ENCODE results near the gene ROGDI. TPM values are rescaled to one million over a fixed set of nuclear protein-coding genes. Genes with fewer than 3 reads are reported as not detected.

The ROGDI gene
- total RNA-seq, 1 donor from 2014 or later = 22.2 TPM

DNA sequence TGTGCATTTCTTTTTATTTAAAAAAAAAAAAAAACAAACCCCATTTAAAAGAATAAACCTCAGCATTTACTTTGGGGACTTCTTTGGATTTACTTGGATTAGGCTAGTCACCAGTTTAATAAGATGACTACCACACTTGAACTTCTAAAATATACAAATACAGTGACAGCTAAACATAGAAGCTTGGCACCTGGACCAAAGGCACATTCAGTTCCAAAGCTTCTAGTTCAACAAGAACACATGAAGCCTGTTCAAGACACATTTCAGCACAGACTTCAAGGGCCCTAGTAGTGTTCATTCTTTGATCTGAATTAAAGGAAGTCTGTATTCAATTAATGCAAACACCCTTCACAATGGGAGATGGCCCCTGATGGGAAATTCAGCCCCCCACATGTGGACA lies 11.6 kb upstream of the ROGDI start:
- no peaks in the 10 kb centered on the region for H3K4me1 ChIP-seq
- Mint-ChIP-seq H3K27me3 (ENCODE audit: insufficient read depth, low read depth) (peaks cover 2% of the 10 kb centered on the region), H3K27ac (no peak overlapping the region)

DNA sequence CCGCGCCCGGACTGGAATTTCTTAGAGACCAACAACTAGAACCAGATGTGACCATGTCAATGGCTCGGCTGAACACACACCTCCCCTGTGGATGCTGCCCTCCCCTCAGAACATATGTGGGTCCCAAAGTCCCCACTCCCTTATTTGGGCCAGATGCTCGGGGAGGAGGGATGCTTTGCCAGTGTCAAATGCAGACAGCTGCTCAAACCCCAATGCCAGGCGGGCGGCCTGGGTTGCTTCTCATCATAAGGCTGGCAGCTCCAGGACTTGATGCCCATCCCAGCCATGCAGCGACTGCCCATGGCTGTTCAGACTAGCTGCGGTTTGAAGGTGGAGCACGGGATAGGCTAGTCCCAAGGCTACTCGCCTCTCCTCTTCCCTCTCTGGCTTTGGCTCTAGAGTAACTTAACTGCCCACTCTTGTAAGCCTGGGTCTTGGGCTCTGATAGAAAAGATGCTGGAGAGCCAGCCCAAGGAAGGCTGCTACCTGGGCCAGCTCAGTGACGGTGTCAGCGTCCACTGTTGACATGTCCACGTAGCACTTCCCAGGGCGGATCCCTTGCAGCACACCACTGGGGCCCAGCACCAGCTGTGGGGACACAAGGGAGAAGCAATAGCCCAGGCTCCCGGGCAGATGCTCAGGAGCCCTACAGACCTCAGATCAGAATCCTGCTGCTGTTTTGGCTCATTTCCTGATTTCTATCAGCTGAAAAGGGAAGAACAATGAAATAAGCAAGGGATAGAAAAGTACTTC lies 11.0 kb upstream of the ROGDI start:
- Mint-ChIP-seq H3K27me3 (ENCODE audit: insufficient read depth, low read depth) (peaks cover 2% of the 10 kb centered on the region), H3K4me3 (no peak overlapping the region), H3K9me3 (no peaks in the 10 kb centered on the region), H3K36me3 (peaks cover 22% of the 10 kb centered on the region), H3K27ac (no peak overlapping the region), H3K4me1 (no peaks in the 10 kb centered on the region)
- H2AFZ ChIP-seq (replicated peaks) = no peak overlapping the region
- peaks cover 10% of the 10 kb centered on the region for H3K36me3 ChIP-seq
- H4K20me1 ChIP-seq (ENCODE audit: low read depth) = no peaks in the 10 kb centered on the region
- no peak overlapping the region for H3K4me2 ChIP-seq
- no peaks in the 10 kb centered on the region for H3K4me1 ChIP-seq
- H3K9me3 ChIP-seq (ENCODE audit: low read depth) = no peaks in the 10 kb centered on the region
- no peak overlapping the region for H3K9ac ChIP-seq
- TF ChIP-seq EZH2phosphoT487 (IDR thresholded peaks at IDR 0.05) = no peak
- H3K27ac ChIP-seq = no peak overlapping the region
- H3K79me2 ChIP-seq (ENCODE audit: low read depth) = no peaks in the 10 kb centered on the region
- DNase-seq (ENCODE audit: low spot score) = no peak
- no peak overlapping the region for H3K4me3 ChIP-seq
- no peaks in the 10 kb centered on the region for H3F3A ChIP-seq (ENCODE audit: low read depth)
- no peaks in the 10 kb centered on the region for H3K27me3 ChIP-seq

More for the DNA sequence above, 11.6 kb upstream of the ROGDI start:
- Histone ChIP-seq H3K36me3 (peaks cover 10% of the 10 kb centered on the region), H3K4me2 (no peak overlapping the region), H3K4me3 (no peak overlapping the region), H4K20me1 (ENCODE audit: low read depth) (no peaks in the 10 kb centered on the region), H3K27me3 (no peaks in the 10 kb centered on the region), H3K27ac (no peak overlapping the region), H2AFZ (replicated peaks) (no peak overlapping the region), H3K9me3 (ENCODE audit: low read depth) (no peaks in the 10 kb centered on the region), H3K9ac (no peak overlapping the region), H3K79me2 (ENCODE audit: low read depth) (no peaks in the 10 kb centered on the region), H3F3A (ENCODE audit: low read depth) (no peaks in the 10 kb centered on the region)
- DNase-seq (ENCODE audit: low spot score) = no peak
- Mint-ChIP-seq H3K36me3 (peaks cover 26% of the 10 kb centered on the region), H3K4me3 (no peak overlapping the region), H3K4me1 (no peaks in the 10 kb centered on the region), H3K9me3 (no peaks in the 10 kb centered on the region)
- TF ChIP-seq EZH2phosphoT487 (IDR thresholded peaks at IDR 0.05) = no peak
- TF ChIP-seq EZH2 (IDR thresholded peaks at IDR 0.05) = no peak
- TF ChIP-seq, protein P1, sequence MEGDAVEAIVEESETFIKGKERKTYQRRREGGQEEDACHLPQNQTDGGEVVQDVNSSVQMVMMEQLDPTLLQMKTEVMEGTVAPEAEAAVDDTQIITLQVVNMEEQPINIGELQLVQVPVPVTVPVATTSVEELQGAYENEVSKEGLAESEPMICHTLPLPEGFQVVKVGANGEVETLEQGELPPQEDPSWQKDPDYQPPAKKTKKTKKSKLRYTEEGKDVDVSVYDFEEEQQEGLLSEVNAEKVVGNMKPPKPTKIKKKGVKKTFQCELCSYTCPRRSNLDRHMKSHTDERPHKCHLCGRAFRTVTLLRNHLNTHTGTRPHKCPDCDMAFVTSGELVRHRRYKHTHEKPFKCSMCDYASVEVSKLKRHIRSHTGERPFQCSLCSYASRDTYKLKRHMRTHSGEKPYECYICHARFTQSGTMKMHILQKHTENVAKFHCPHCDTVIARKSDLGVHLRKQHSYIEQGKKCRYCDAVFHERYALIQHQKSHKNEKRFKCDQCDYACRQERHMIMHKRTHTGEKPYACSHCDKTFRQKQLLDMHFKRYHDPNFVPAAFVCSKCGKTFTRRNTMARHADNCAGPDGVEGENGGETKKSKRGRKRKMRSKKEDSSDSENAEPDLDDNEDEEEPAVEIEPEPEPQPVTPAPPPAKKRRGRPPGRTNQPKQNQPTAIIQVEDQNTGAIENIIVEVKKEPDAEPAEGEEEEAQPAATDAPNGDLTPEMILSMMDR (IDR thresholded peaks at IDR 0.05) = no peak

DNA sequence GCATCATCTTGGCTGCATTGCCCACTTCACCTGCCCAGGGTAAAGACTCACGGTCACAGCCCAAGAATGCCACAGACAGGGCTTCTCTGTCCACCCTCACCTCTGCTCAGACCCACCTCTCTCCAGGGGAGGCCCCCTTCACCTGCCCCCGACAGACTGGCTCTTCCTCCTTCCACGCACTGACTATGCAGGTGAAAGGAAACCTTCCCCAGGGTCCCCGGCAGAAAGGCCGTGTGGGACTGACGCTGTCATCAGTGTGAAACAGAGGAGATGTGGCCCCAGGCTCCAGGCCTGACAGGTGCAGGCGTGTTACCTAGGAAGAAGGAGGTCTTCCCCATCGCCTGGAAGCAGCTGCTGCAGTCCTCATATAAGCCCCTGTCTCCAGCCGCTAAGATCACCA lies 9.3 kb upstream of the ROGDI start:
- peaks cover 18% of the 10 kb centered on the region for H3K36me3 ChIP-seq
- H3K27me3 ChIP-seq = no peaks in the 10 kb centered on the region
- no peaks in the 10 kb centered on the region for H3K9me3 ChIP-seq (ENCODE audit: low read depth)
- H3K27ac ChIP-seq = no peak overlapping the region
- Mint-ChIP-seq H3K27ac (peak overlapping the region; percentile 47), H3K9me3 (no peaks in the 10 kb centered on the region), H3K4me3 (no peak overlapping the region), H3K36me3 (peaks cover 24% of the 10 kb centered on the region), H3K27me3 (ENCODE audit: insufficient read depth, low read depth) (peaks cover 2% of the 10 kb centered on the region), H3K4me1 (no peaks in the 10 kb centered on the region)
- no peak for DNase-seq (ENCODE audit: low spot score)
- H3F3A ChIP-seq (ENCODE audit: low read depth) = no peaks in the 10 kb centered on the region
- TF ChIP-seq, protein P1 (IDR thresholded peaks at IDR 0.05) = no peak
- TF ChIP-seq EZH2 (IDR thresholded peaks at IDR 0.05) = no peak
- TF ChIP-seq EZH2phosphoT487 (IDR thresholded peaks at IDR 0.05) = no peak
- H3K4me2 ChIP-seq = no peak overlapping the region
- H3K79me2 ChIP-seq (ENCODE audit: low read depth) = no peaks in the 10 kb centered on the region
- H2AFZ ChIP-seq (replicated peaks) = no peak overlapping the region
- H3K4me3 ChIP-seq = no peak overlapping the region
- H4K20me1 ChIP-seq (ENCODE audit: low read depth) = no peaks in the 10 kb centered on the region
- no peak overlapping the region for H3K9ac ChIP-seq
- H3K4me1 ChIP-seq = no peaks in the 10 kb centered on the region

DNA sequence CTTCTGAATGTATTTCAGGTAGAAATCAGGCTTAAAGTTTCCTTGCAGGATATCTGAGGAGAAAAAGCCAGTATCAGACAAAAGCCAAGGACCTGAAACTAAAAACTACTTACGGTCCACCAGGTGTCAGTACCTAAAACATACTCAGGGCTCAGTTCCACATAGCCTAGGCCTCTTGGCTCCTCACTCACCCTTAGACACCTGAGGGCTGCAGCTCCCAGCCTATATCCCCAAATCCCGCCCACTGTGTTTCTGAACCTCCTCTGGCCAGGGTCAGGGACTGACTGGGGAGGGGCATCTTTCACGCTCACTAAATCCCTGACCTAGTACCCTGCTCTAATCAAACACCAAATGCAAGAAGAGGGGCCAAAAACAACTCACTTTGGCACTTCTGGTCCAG lies 8.8 kb upstream of the ROGDI start:
- H3K36me3 Mint-ChIP-seq = peaks cover 22% of the 10 kb centered on the region
- Histone ChIP-seq H3K79me2 (ENCODE audit: low read depth) (no peaks in the 10 kb centered on the region), H3K9me3 (ENCODE audit: low read depth) (no peaks in the 10 kb centered on the region), H3F3A (ENCODE audit: low read depth) (no peaks in the 10 kb centered on the region), H4K20me1 (ENCODE audit: low read depth) (no peaks in the 10 kb centered on the region), H3K36me3 (peaks cover 15% of the 10 kb centered on the region), H3K4me3 (no peak overlapping the region), H2AFZ (replicated peaks) (no peak overlapping the region), H3K27ac (no peak overlapping the region), H3K27me3 (no peaks in the 10 kb centered on the region), H3K4me1 (no peaks in the 10 kb centered on the region), H3K9ac (no peak overlapping the region), H3K4me2 (no peak overlapping the region)
- no peak overlapping the region for H3K27ac Mint-ChIP-seq
- DNase-seq (ENCODE audit: low spot score) = no peak
- H3K4me1 Mint-ChIP-seq = no peaks in the 10 kb centered on the region
- peaks cover 2% of the 10 kb centered on the region for H3K27me3 Mint-ChIP-seq (ENCODE audit: insufficient read depth, low read depth)
- H3K4me3 Mint-ChIP-seq = no peak overlapping the region
- TF ChIP-seq EZH2phosphoT487 (IDR thresholded peaks at IDR 0.05) (no peak), EZH2 (IDR thresholded peaks at IDR 0.05) (no peak)
- TF ChIP-seq, protein P1 (IDR thresholded peaks at IDR 0.05) = no peak
- H3K9me3 Mint-ChIP-seq = no peaks in the 10 kb centered on the region
